T-helper 1 cell treated with Interleukin-12 subunit alpha and Interleukin-12 subunit beta and Interleukin-4 antibody, amounts not matched to agents 30 ng/mL and 1 ng/mL, for 36 hours (primary cell): ENCODE results near the gene XDH. TPM values are rescaled to one million over a fixed set of nuclear protein-coding genes. Genes with fewer than 3 reads are reported as not detected.

Experiments used
- intact Hi-C: fragments of 100-400 bp; cut with micrococcal nuclease; formaldehyde crosslinking; loops from one replicate; pipeline ENCODE4 v1.15.1; 2024
- total RNA-seq: library from RNA; stranded (reverse); gene quantifications from 2 replicates; pipeline ENCODE4 v1.2.3, GENCODE V29; 2022

Gene XDH
- total RNA-seq, 1 donor from 2014 or later = 0.17 TPM

GRCh38 chr2:31366733-31367132 is 47.8 kb downstream of the XDH start:
- intact Hi-C loops = no loop called here

- intact Hi-C loops = no loop called here
Measured at GRCh38 chr2:31365834-31366505, 48.6 kb downstream of the XDH start.

GRCh38 chr2:31365348-31365747 is 49.2 kb downstream of the XDH start:
- intact Hi-C loops = no loop called here

- intact Hi-C loops = no loop called here
Measured at GRCh38 chr2:31363956-31364750, 50.4 kb downstream of the XDH start.

- intact Hi-C loops = no loop called here
Measured at GRCh38 chr2:31362581-31362980, 52.0 kb downstream of the XDH start.

- intact Hi-C loops = no loop called here
Measured at GRCh38 chr2:31359229-31359628, 55.3 kb downstream of the XDH start.

- intact Hi-C loops = loop anchor here (2.0 kb wide), 1 partner anchor 170 kb away; no protein-coding TSS in a partner anchor
Measured at GRCh38 chr2:31354837-31355236, 59.7 kb downstream of the XDH start.

GRCh38 chr2:31353179-31353578 is 61.4 kb downstream of the XDH start:
- intact Hi-C loops = no loop called here

GRCh38 chr2:31349684-31350083 is 64.9 kb downstream of the XDH start:
- intact Hi-C loops = no loop called here

- intact Hi-C loops = no loop called here
Measured at GRCh38 chr2:31349160-31349559, 65.4 kb downstream of the XDH start.

- intact Hi-C loops = no loop called here
Measured at GRCh38 chr2:31348618-31349017, 65.9 kb downstream of the XDH start.

GRCh38 chr2:31347750-31348149 is 66.8 kb downstream of the XDH start:
- intact Hi-C loops = no loop called here

- intact Hi-C loops = no loop called here
Measured at GRCh38 chr2:31347319-31347718, 67.2 kb downstream of the XDH start.

GRCh38 chr2:31344447-31344846 is 70.1 kb downstream of the XDH start:
- intact Hi-C loops = no loop called here

GRCh38 chr2:31341351-31341750 is 73.2 kb downstream of the XDH start:
- intact Hi-C loops = no loop called here

- intact Hi-C loops = no loop called here
Measured at GRCh38 chr2:31339696-31340095, 74.8 kb downstream of the XDH start.

GRCh38 chr2:31337860-31338259 is 76.7 kb downstream of the XDH start:
- intact Hi-C loops = no loop called here

- intact Hi-C loops = no loop called here
Measured at GRCh38 chr2:31337197-31337596, 77.3 kb downstream of the XDH start.

GRCh38 chr2:31335921-31336585 is 78.5 kb downstream of the XDH start:
- intact Hi-C loops = no loop called here

GRCh38 chr2:31334311-31335026 is 80.1 kb downstream of the XDH start:
- intact Hi-C loops = loop anchor here (5.0 kb wide), 2 partner anchors 117 to 347 kb away; partner anchors contain the start of gene CAPN14

GRCh38 chr2:31333527-31334183 is 80.9 kb downstream of the XDH start:
- intact Hi-C loops = loop anchor here (1.0 to 5.0 kb wide), 8 partner anchors 116 to 1168 kb away; partner anchors contain the start of genes CAPN14 and GALNT14
